A549 (cell line): ENCODE results near the gene FCRL2. TPM values are rescaled to one million over a fixed set of nuclear protein-coding genes. Genes with fewer than 3 reads are reported as not detected.

Experiments used
- ATAC-seq, 2 experiments: fragments of 200-7000 bp in 1 of 2; fragments of >200 bp in 1 of 2; cut with Nextera tagmentation in 1 of 2; cut with Tn5 transposase in 1 of 2; 3 replicates each; pipeline versions ENCODE4 v1.8.0 to v1.9.1; 2018 to 2020; ENCODE audit warnings: mild to moderate bottlenecking in 1 of 2, moderate library complexity in 1 of 2
- CTCF ChIA-PET: fragments of 300-600 bp; sonication (Branson Sonifier 250); formaldehyde crosslinking; extraction: SDS; loops from one replicate; lab custom pipeline; 2021; ENCODE audit warnings: antibody characterized with exemption, inconsistent platforms; lab: Yijun Ruan, JAX
- POLR2A ChIA-PET: fragments of 350-600 bp; formaldehyde crosslinking; extraction: SDS; loops from one replicate; lab custom pipeline; 2021; ENCODE audit warnings: antibody characterized with exemption, inconsistent platforms; lab: Yijun Ruan, JAX
- DNase-seq, 2 experiments: peaks; one replicate each; pipeline versions ENCODE4 v3.0.0 to v3.0.0-alpha.2; 2011 to 2016; ENCODE audit warnings: low read depth in 1 of 2, low spot score in 1 of 2
- FAIRE-seq: peaks from 2 replicates; lab custom pipeline; 2011; peaks lifted over from hg19 to GRCh38; lab: Jason Lieb, UNC
- H3K27ac ChIP-seq, 2 experiments: fragments of >200 bp; sonication (Bioruptor Twin); formaldehyde crosslinking; 3 replicates each; pipeline ENCODE4 v1.5.1; 2016 to 2017
- H3K4me1 ChIP-seq: fragments of >200 bp; sonication (Bioruptor Twin); formaldehyde crosslinking; 3 replicates; pipeline ENCODE4 v1.6.1; 2016
- H3K4me2 ChIP-seq: fragments of >200 bp; sonication (Bioruptor Twin); formaldehyde crosslinking; 3 replicates; pipeline ENCODE4 v1.6.1; 2016
- H3K4me3 ChIP-seq: fragments of >200 bp; sonication (Bioruptor Twin); formaldehyde crosslinking; 3 replicates; pipeline ENCODE4 v1.5.1; 2016
- H3K9me3 ChIP-seq: fragments of >200 bp; sonication (Bioruptor Twin); formaldehyde crosslinking; 3 replicates; pipeline ENCODE4 v1.6.1; 2016
- BHLHE40 ChIP-seq: IDR thresholded peaks from 2 replicates; pipeline ENCODE4 v1.6.1; 2012; ENCODE audit warnings: low read depth, low read length, inconsistent platforms
- CBX2 ChIP-seq: fragments of 200-600 bp; sonication (generic); IDR thresholded peaks from 2 replicates; pipeline ENCODE4 v1.6.1; 2016; ENCODE audit warnings: low read depth, mild to moderate bottlenecking, borderline replicate concordance
- CEBPB ChIP-seq, 2 experiments: fragments of >200 bp in 1 of 2; sonication (Bioruptor Twin) in 1 of 2; formaldehyde crosslinking in 1 of 2; IDR thresholded peaks; 2 replicates each; pipeline ENCODE4 v1.6.1; 2012 to 2016
- CHD2 ChIP-seq: fragments of 150-350 bp; IDR thresholded peaks from 2 replicates; pipeline ENCODE4 v1.6.1; 2014; ENCODE audit warnings: low read length; ENCODE audit not compliant: partially characterized antibody
- CHD4 ChIP-seq: fragments of 200-600 bp; sonication (generic); IDR thresholded peaks from 2 replicates; pipeline ENCODE4 v1.6.1; 2016; ENCODE audit warnings: antibody characterized with exemption, mild to moderate bottlenecking, borderline replicate concordance
- EHF ChIP-seq: fragments of 250-450 bp; sonication (Bioruptor Pico); IDR thresholded peaks from 2 replicates; pipeline ENCODE4 v1.5.0; 2020; ENCODE audit warnings: mild to moderate bottlenecking
- ESRRA ChIP-seq: fragments of 150-350 bp; IDR thresholded peaks from 2 replicates; pipeline ENCODE4 v1.6.1; 2014; ENCODE audit warnings: mild to moderate bottlenecking, low read length, borderline replicate concordance
- FOSB ChIP-seq: fragments of 250-450 bp; sonication (Bioruptor Pico); IDR thresholded peaks from 2 replicates; pipeline ENCODE4 v1.5.0; 2020; ENCODE audit warnings: mild to moderate bottlenecking, moderate library complexity
- FOXS1 ChIP-seq: fragments of 250-450 bp; sonication (Bioruptor Pico); IDR thresholded peaks from 2 replicates; pipeline ENCODE4 v1.5.0; 2020; ENCODE audit warnings: mild to moderate bottlenecking, moderate library complexity
- HEYL ChIP-seq: fragments of 250-450 bp; sonication (Bioruptor Pico); IDR thresholded peaks from 2 replicates; pipeline ENCODE4 v1.8.0; 2021; ENCODE audit warnings: mild to moderate bottlenecking, moderate library complexity
- KDM5A ChIP-seq: fragments of 200-600 bp; sonication (generic); IDR thresholded peaks from 2 replicates; pipeline ENCODE4 v1.6.1; 2016; ENCODE audit warnings: antibody characterized with exemption, mild to moderate bottlenecking
- MAZ ChIP-seq: fragments of 150-350 bp; IDR thresholded peaks from 2 replicates; pipeline ENCODE4 v1.6.1; 2014; ENCODE audit warnings: antibody characterized with exemption, low read depth, low read length, borderline replicate concordance
- MYC ChIP-seq: IDR thresholded peaks from 2 replicates; pipeline ENCODE4 v1.6.1; 2012; ENCODE audit warnings: mild to moderate bottlenecking, inconsistent platforms, low read length, improper control_type of control experiment, borderline replicate concordance
- NFE2L2 ChIP-seq: fragments of 150-350 bp; conservative IDR thresholded peaks from 2 replicates; pipeline ENCODE4 v1.6.1; 2014; ENCODE audit warnings: low read length
- NR3C1 ChIP-seq: fragments of >200 bp; sonication (Bioruptor Twin); formaldehyde crosslinking; IDR thresholded peaks from 3 replicates; pipeline ENCODE4 v1.6.1; 2017
- PHF8 ChIP-seq: fragments of 200-600 bp; sonication (generic); IDR thresholded peaks from 2 replicates; pipeline ENCODE4 v1.6.1; 2016; ENCODE audit warnings: low read depth, mild to moderate bottlenecking, antibody characterized with exemption, moderate library complexity, borderline replicate concordance
- POLR2A ChIP-seq: IDR thresholded peaks from 2 replicates; pipeline ENCODE4 v1.6.1; 2012; ENCODE audit warnings: mild to moderate bottlenecking, low read length
- POLR2AphosphoS2 ChIP-seq: conservative IDR thresholded peaks from 2 replicates; pipeline ENCODE4 v1.6.1; 2012; ENCODE audit warnings: low read length, improper control_type of control experiment, inconsistent platforms
- RAD21 ChIP-seq, 2 experiments: fragments of >200 bp in 1 of 2; sonication (Bioruptor Twin) in 1 of 2; formaldehyde crosslinking in 1 of 2; IDR thresholded peaks in 1 of 2; conservative IDR thresholded peaks in 1 of 2; 2 replicates in 1 of 2; 3 replicates in 1 of 2; pipeline ENCODE4 v1.6.1; 2012 to 2018; ENCODE audit warnings: inconsistent platforms in 1 of 2
- RCOR1 ChIP-seq: fragments of 150-350 bp; IDR thresholded peaks from 2 replicates; pipeline ENCODE4 v1.6.1; 2014; ENCODE audit warnings: antibody characterized with exemption, low read length, low read depth
- RNF2 ChIP-seq: fragments of 200-600 bp; sonication (generic); IDR thresholded peaks from 2 replicates; pipeline ENCODE4 v1.6.1; 2016; ENCODE audit warnings: low read depth, mild to moderate bottlenecking, antibody characterized with exemption, moderate library complexity, borderline replicate concordance
- ZC3H11A ChIP-seq: fragments of 450-650 bp; IDR thresholded peaks from 2 replicates; pipeline ENCODE4 v1.6.1; 2014; ENCODE audit warnings: antibody characterized with exemption, mild to moderate bottlenecking
- ZFP36 ChIP-seq: fragments of 450-650 bp; IDR thresholded peaks from 2 replicates; pipeline ENCODE4 v1.6.1; 2014; ENCODE audit warnings: borderline replicate concordance; ENCODE audit not compliant: partially characterized antibody
- WGBS: methylation state at CpG from one replicate; pipeline ENCODE4 v1.1.6; 2017; ENCODE audit errors: missing lambda C conversion rate; 5-methylcytosine and 5-hydroxymethylcytosine counted together
- polyA plus RNA-seq, 4 experiments: library from polyadenylated mRNA; depleted of rRNA in 3 of 4; stranded (reverse); fragments of >200 nt; fragmentation: RNase III in 1 of 4; extraction: RNeasy Plus Mini Kit Qiagen cat#74134 plus additional on column Dnase treatment in 1 of 4; gene quantifications; 2 replicates in 3 of 4; 3 replicates in 1 of 4; pipeline ENCODE4 v1.2.3, GENCODE V29; 2011 to 2017
- TF ChIP-seq, protein P1 (sequence below): fragments of 250-450 bp; sonication (Bioruptor Pico); IDR thresholded peaks from 2 replicates; pipeline ENCODE4 v1.5.0; 2020; ENCODE audit warnings: low read depth, mild to moderate bottlenecking, moderate library complexity
- TF ChIP-seq, protein P2 (sequence below): IDR thresholded peaks from 2 replicates; pipeline ENCODE4 v1.6.1; 2012; ENCODE audit warnings: low read depth, borderline replicate concordance
- TF ChIP-seq, protein P3 (sequence below): fragments of 200-600 bp; sonication (generic); IDR thresholded peaks from 2 replicates; pipeline ENCODE4 v1.6.1; 2016; ENCODE audit warnings: antibody characterized with exemption, mild to moderate bottlenecking, moderate library complexity

The FCRL2 gene
- polyA plus RNA-seq, 2 of the 4 experiments (the other 2 are of a cell fraction): not detected

DNA sequence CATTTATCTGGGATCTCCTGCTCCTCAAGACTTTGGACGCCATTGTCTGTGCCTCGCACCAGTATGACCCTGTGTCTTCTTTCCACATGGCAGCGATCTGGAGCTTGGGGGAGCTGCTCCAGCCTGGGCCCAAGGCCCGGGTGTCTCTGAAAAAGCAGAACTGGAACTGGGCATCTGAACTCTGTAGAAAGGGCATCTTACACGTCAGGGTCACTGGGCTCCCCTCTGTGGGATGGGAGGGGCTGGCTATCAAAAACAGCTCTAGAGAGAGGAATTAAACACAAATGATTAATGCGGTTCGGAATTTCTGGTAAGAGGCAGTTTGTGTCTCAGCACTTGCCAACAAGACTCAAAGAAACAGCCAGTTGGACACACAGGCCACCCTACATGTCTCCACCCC is 26.9 kb upstream of the FCRL2 start:
- Histone ChIP-seq H3K4me2 (no peak overlapping the region), H3K4me1 (no peaks in the 10 kb centered on the region), H3K9me3 (no peaks in the 10 kb centered on the region), H3K4me3 (no peak overlapping the region)
- ATAC-seq (no peak), FAIRE-seq (no peak)
- 11% methylated on average over 7 of the region's 7 CpGs for WGBS
- no peak for TF ChIP-seq CEBPB (IDR thresholded peaks at IDR 0.05)
- no peak for TF ChIP-seq HEYL (CRISPR knock-in tag)
- no peak for TF ChIP-seq MAZ
- TF ChIP-seq EHF (CRISPR knock-in tag): no peak
- TF ChIP-seq FOSB: no peak
- TF ChIP-seq, protein P1, sequence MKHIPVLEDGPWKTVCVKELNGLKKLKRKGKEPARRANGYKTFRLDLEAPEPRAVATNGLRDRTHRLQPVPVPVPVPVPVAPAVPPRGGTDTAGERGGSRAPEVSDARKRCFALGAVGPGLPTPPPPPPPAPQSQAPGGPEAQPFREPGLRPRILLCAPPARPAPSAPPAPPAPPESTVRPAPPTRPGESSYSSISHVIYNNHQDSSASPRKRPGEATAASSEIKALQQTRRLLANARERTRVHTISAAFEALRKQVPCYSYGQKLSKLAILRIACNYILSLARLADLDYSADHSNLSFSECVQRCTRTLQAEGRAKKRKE: no peak
- TF ChIP-seq ZFP36: no peak
- no peak for TF ChIP-seq CHD2
- no peak for TF ChIP-seq POLR2AphosphoS2
- no peak for TF ChIP-seq ESRRA
- TF ChIP-seq RAD21 (conservative IDR thresholded peaks at IDR 0.05 in 1 of 2, IDR thresholded peaks at IDR 0.05 in 1 of 2): no peak
- TF ChIP-seq, all 56 proteins: peak for 0
- ChIA-PET CTCF (no interaction called here), POLR2A (no interaction called here)
- DNase-seq: no peak
- no peak overlapping the region for H3K27ac ChIP-seq

DNA sequence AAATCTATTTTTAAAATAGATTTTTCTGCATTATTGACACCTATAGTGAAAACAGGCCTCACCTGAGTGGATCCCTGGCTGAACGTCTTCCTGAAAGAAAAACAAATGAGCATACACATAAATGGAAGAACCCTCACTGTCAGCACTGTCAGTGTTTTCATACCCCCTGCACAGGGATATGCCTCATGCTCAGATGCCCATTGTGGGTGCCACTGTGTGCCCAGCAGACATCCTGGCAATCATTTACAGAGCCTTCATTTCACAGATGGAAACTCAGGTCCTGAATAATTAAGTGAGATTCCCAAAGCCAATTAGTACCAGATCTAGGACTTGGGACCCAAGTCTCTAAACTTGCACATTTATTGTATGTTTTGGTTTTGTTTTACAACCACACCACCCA is 23.1 kb upstream of the FCRL2 start:
- CTCF ChIA-PET: no interaction called here
- DNase-seq (no peak), FAIRE-seq (no peak), ATAC-seq (no peak)
- Histone ChIP-seq H3K9me3 (no peaks in the 10 kb centered on the region), H3K4me2 (no peak overlapping the region), H3K27ac (no peak overlapping the region), H3K4me3 (no peak overlapping the region), H3K4me1 (no peaks in the 10 kb centered on the region)
- POLR2A ChIA-PET: no interaction called here
- 3% methylated on average over 1 of the region's 1 CpG for WGBS
- TF ChIP-seq EHF (CRISPR knock-in tag) (no peak), RCOR1 (no peak), RAD21 (conservative IDR thresholded peaks at IDR 0.05 in 1 of 2, IDR thresholded peaks at IDR 0.05 in 1 of 2) (no peak)
- TF ChIP-seq, protein P2, sequence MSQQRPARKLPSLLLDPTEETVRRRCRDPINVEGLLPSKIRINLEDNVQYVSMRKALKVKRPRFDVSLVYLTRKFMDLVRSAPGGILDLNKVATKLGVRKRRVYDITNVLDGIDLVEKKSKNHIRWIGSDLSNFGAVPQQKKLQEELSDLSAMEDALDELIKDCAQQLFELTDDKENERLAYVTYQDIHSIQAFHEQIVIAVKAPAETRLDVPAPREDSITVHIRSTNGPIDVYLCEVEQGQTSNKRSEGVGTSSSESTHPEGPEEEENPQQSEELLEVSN: no peak

DNA sequence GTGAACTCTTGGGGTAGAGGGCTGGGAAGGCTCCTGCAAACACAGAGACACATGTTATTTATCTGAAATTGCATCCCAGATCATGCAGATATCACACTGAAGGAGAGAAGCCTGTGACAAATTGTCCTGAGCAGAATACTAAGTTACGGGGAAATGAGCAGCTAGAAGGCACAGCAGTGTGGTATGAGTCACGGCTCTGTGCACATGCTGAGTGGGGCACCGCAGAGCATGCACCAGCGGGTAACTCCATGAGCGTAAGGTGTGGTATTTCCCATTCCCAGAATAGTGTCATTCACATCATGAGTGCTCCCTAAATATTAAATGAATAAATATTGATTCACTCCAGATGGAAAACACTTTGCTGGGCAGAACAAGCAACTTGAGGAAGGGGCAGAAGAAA is 21.3 kb upstream of the FCRL2 start:
- ChIA-PET POLR2A (no interaction called here), CTCF (interaction anchor here (1.0 kb wide), 1 partner anchor 326 kb away, joined by 3 read pairs; no protein-coding TSS in a partner anchor)
- Histone ChIP-seq H3K9me3 (no peaks in the 10 kb centered on the region), H3K27ac (no peak overlapping the region), H3K4me2 (no peak overlapping the region), H3K4me3 (no peak overlapping the region), H3K4me1 (no peaks in the 10 kb centered on the region)
- 0% methylated on average over 5 of the region's 5 CpGs for WGBS
- TF ChIP-seq MYC: no peak
- TF ChIP-seq CHD4: no peak
- TF ChIP-seq RNF2: no peak
- TF ChIP-seq, protein P3, sequence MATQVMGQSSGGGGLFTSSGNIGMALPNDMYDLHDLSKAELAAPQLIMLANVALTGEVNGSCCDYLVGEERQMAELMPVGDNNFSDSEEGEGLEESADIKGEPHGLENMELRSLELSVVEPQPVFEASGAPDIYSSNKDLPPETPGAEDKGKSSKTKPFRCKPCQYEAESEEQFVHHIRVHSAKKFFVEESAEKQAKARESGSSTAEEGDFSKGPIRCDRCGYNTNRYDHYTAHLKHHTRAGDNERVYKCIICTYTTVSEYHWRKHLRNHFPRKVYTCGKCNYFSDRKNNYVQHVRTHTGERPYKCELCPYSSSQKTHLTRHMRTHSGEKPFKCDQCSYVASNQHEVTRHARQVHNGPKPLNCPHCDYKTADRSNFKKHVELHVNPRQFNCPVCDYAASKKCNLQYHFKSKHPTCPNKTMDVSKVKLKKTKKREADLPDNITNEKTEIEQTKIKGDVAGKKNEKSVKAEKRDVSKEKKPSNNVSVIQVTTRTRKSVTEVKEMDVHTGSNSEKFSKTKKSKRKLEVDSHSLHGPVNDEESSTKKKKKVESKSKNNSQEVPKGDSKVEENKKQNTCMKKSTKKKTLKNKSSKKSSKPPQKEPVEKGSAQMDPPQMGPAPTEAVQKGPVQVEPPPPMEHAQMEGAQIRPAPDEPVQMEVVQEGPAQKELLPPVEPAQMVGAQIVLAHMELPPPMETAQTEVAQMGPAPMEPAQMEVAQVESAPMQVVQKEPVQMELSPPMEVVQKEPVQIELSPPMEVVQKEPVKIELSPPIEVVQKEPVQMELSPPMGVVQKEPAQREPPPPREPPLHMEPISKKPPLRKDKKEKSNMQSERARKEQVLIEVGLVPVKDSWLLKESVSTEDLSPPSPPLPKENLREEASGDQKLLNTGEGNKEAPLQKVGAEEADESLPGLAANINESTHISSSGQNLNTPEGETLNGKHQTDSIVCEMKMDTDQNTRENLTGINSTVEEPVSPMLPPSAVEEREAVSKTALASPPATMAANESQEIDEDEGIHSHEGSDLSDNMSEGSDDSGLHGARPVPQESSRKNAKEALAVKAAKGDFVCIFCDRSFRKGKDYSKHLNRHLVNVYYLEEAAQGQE: no peak
- no peak for TF ChIP-seq NR3C1
- TF ChIP-seq NFE2L2: no peak
- no peak for TF ChIP-seq RCOR1
- TF ChIP-seq PHF8: no peak
- TF ChIP-seq KDM5A: no peak
- TF ChIP-seq FOXS1 (CRISPR knock-in tag): no peak
- no peak for TF ChIP-seq RAD21 (conservative IDR thresholded peaks at IDR 0.05 in 1 of 2, IDR thresholded peaks at IDR 0.05 in 1 of 2)
- no peak for TF ChIP-seq POLR2A
- TF ChIP-seq, protein P2: no peak
- TF ChIP-seq BHLHE40: no peak
- no peak for TF ChIP-seq CBX2
- no peak for TF ChIP-seq ZC3H11A
- DNase-seq (no peak), FAIRE-seq (no peak), ATAC-seq (no peak)
